Smooth muscle cell (in vitro differentiated cells): ENCODE data around the gene NOX5. TPM values are rescaled to one million over a fixed set of nuclear protein-coding genes. Genes with fewer than 3 reads are reported as not detected.
"Not testable (repeated sequence)": the region's sequence is repeated elsewhere in the genome, so short reads cannot be mapped to it uniquely, and the experiment has no call there.

ENCODE experiments used
- DNase-seq: peaks from one replicate; lab custom pipeline; 2025; ENCODE audit not compliant: unreplicated experiment; lab: John Stamatoyannopoulos, UW
- H2AFZ ChIP-seq: fragments of 200-600 bp; sonication (generic); 2 replicates; pipeline ENCODE4 v1.6.0; 2016; ENCODE audit warnings: antibody characterized with exemption, low read depth, mild to moderate bottlenecking
- H3F3A ChIP-seq: fragments of 200-600 bp; sonication (generic); 2 replicates; pipeline ENCODE4 v1.6.0; 2017; ENCODE audit warnings: antibody characterized with exemption, low read depth
- H3K27ac ChIP-seq: fragments of 200-600 bp; sonication (generic); 2 replicates; pipeline ENCODE4 v1.5.1; 2016; ENCODE audit warnings: low read depth, mild to moderate bottlenecking
- H3K27me3 ChIP-seq: fragments of 200-600 bp; sonication (generic); 2 replicates; pipeline ENCODE4 v1.6.1; 2016; ENCODE audit warnings: low read depth, mild to moderate bottlenecking
- H3K36me3 ChIP-seq: fragments of 200-600 bp; sonication (generic); 2 replicates; pipeline ENCODE4 v1.5.1; 2016; ENCODE audit warnings: low read depth
- H3K4me1 ChIP-seq: fragments of 200-600 bp; sonication (generic); 2 replicates; pipeline ENCODE4 v1.5.1; 2016; ENCODE audit warnings: low read depth
- H3K4me2 ChIP-seq: fragments of 200-600 bp; sonication (generic); 2 replicates; pipeline ENCODE4 v1.6.0; 2016; ENCODE audit warnings: mild to moderate bottlenecking
- H3K4me3 ChIP-seq: fragments of 200-600 bp; sonication (generic); 2 replicates; pipeline ENCODE4 v1.5.1; 2016; ENCODE audit warnings: mild to moderate bottlenecking
- H3K79me2 ChIP-seq: fragments of 200-600 bp; sonication (generic); 2 replicates; pipeline ENCODE4 v1.6.0; 2016; ENCODE audit warnings: low read depth, mild to moderate bottlenecking
- H3K9ac ChIP-seq: fragments of 200-600 bp; sonication (generic); 2 replicates; pipeline ENCODE4 v1.6.0; 2016; ENCODE audit warnings: low read depth
- H3K9me3 ChIP-seq: fragments of 200-600 bp; sonication (generic); replicated peaks from 2 replicates; pipeline ENCODE4 v1.5.1; 2016; ENCODE audit warnings: low read depth
- H4K20me1 ChIP-seq: fragments of 200-600 bp; sonication (generic); 2 replicates; pipeline ENCODE4 v1.6.0; 2016; ENCODE audit warnings: low read depth
- CTCF ChIP-seq: fragments of 200-600 bp; sonication (generic); IDR thresholded peaks from 2 replicates; pipeline ENCODE4 v1.5.1; 2017; ENCODE audit warnings: borderline replicate concordance, mild to moderate bottlenecking, antibody characterized with exemption; ENCODE audit not compliant: insufficient read depth, poor library complexity, severe bottlenecking
- WGBS: methylation state at CpG from one replicate; pipeline ENCODE4 v1.1.7; 2016; ENCODE audit warnings: low lambda C conversion rate; 5-methylcytosine and 5-hydroxymethylcytosine counted together
- polyA plus RNA-seq: library from polyadenylated mRNA; unstranded; fragments of >200 nt; fragmentation: Nextera tagmentation; extraction: Ambion mirVana; gene quantifications from 2 replicates; pipeline ENCODE4 v1.2.1, GENCODE V29; 2016
- total RNA-seq: library from RNA; depleted of rRNA; stranded (reverse); fragments of >200 nt; gene quantifications from 2 replicates; pipeline ENCODE4 v1.2.3, GENCODE V29; 2014

The NOX5 gene
- total and polyA plus RNA-seq, 2 experiments from 2014 or later: 0.16 to 0.22 TPM

- Histone ChIP-seq H3K4me2 (no peak overlapping the region), H3K27me3 (no peaks in the 10 kb centered on the region), H3K27ac (no peak overlapping the region), H2AFZ (no peak overlapping the region), H3K36me3 (no peaks in the 10 kb centered on the region), H3K79me2 (no peaks in the 10 kb centered on the region), H4K20me1 (no peaks in the 10 kb centered on the region), H3K9me3 (no peaks in the 10 kb centered on the region), H3K4me3 (no peak overlapping the region), H3K9ac (no peak overlapping the region), H3K4me1 (no peaks in the 10 kb centered on the region), H3F3A (no peaks in the 10 kb centered on the region)
- TF ChIP-seq CTCF: no peak
- DNase-seq: no peak
- 95% methylated on average over 9 of the region's 9 CpGs for WGBS
Observed at GRCh38 chr15:69066007-69066995, 51.8 kb downstream of the NOX5 start.

- Histone ChIP-seq H3K27me3 (no peaks in the 10 kb centered on the region), H3K79me2 (no peaks in the 10 kb centered on the region), H3K4me2 (no peak overlapping the region), H2AFZ (no peak overlapping the region), H3K9me3 (no peaks in the 10 kb centered on the region), H4K20me1 (no peaks in the 10 kb centered on the region), H3K4me1 (no peaks in the 10 kb centered on the region), H3K9ac (no peak overlapping the region), H3F3A (no peaks in the 10 kb centered on the region), H3K27ac (no peak overlapping the region), H3K4me3 (no peak overlapping the region), H3K36me3 (no peaks in the 10 kb centered on the region)
- DNase-seq: no peak
- 33% methylated on average over 1 of the region's 1 CpG for WGBS
- TF ChIP-seq CTCF: no peak
Observed at GRCh38 chr15:69067296-69067695, 52.8 kb downstream of the NOX5 start.

GRCh38 chr15:69068157-69068556, 53.7 kb downstream of the NOX5 start:
- TF ChIP-seq CTCF: no peak
- H3K4me3 ChIP-seq: no peak overlapping the region
- H2AFZ ChIP-seq: no peak overlapping the region
- H3K9ac ChIP-seq: no peak overlapping the region
- no peaks in the 10 kb centered on the region for H3K9me3 ChIP-seq
- H3K4me1 ChIP-seq: no peaks in the 10 kb centered on the region
- H3K79me2 ChIP-seq: no peaks in the 10 kb centered on the region
- DNase-seq: no peak
- no peaks in the 10 kb centered on the region for H3K27me3 ChIP-seq
- no peaks in the 10 kb centered on the region for H3K36me3 ChIP-seq
- H4K20me1 ChIP-seq: no peaks in the 10 kb centered on the region
- H3K4me2 ChIP-seq: no peak overlapping the region
- H3K27ac ChIP-seq: no peak overlapping the region
- 93% methylated on average over 3 of the region's 3 CpGs for WGBS
- no peaks in the 10 kb centered on the region for H3F3A ChIP-seq

- H3K36me3 ChIP-seq, H4K20me1 ChIP-seq, H3K4me3 ChIP-seq, H3F3A ChIP-seq, H3K79me2 ChIP-seq, H3K9ac ChIP-seq, H3K9me3 ChIP-seq, H3K27me3 ChIP-seq, H3K4me1 ChIP-seq, H2AFZ ChIP-seq, H3K4me2 ChIP-seq, DNase-seq, H3K27ac ChIP-seq: not testable (repeated sequence)
Observed at GRCh38 chr15:69069290-69069689, 54.8 kb downstream of the NOX5 start.
